HepG2 (cell line): ENCODE results near the gene NEAT1. TPM values are rescaled to one million over a fixed set of nuclear protein-coding genes. Genes with fewer than 3 reads are reported as not detected.

Source experiments
- ATAC-seq: fragments of 200-7000 bp; cut with Tn5 transposase; 3 replicates; pipeline ENCODE4 v1.9.1; 2020; ENCODE audit warnings: mild to moderate bottlenecking, moderate library complexity
- BruUV-seq: library from RNA; stranded (reverse); fragments of 400-500 nt; replicated peaks from 2 replicates; lab custom pipeline; 2021; lab: Mats Ljungman, UMichigan
- CTCF ChIA-PET: fragments of 300-600 bp; formaldehyde crosslinking; extraction: SDS; loops from one replicate; lab custom pipeline; 2021; ENCODE audit warnings: low total read pairs, inconsistent platforms, low intra/inter-chr PET ratio; lab: Yijun Ruan, JAX
- POLR2A ChIA-PET: fragments of 350-600 bp; sonication (Branson Sonifier 250); formaldehyde crosslinking; loops from one replicate; lab custom pipeline; 2020; ENCODE audit warnings: antibody characterized with exemption, inconsistent platforms; lab: Yijun Ruan, JAX
- DNase-seq: peaks from one replicate; pipeline ENCODE4 v3.0.0-alpha.2; 2015; ENCODE audit warnings: low spot score
- FAIRE-seq: peaks from 3 replicates; lab custom pipeline; 2011; peaks lifted over from hg19 to GRCh38; lab: Jason Lieb, UNC
- H2AFZ ChIP-seq: one replicate; pipeline ENCODE4 v1.6.1; 2011; ENCODE audit warnings: low read length, inconsistent platforms
- H3K27ac ChIP-seq: fragments of 300-600 bp; 3 replicates; pipeline ENCODE4 v1.8.0; 2011; ENCODE audit warnings: mixed run types, mild to moderate bottlenecking, mixed read lengths, low read length, inconsistent platforms; ENCODE audit not compliant: insufficient read depth; ENCODE audit errors: extremely low read length
- H3K27me3 ChIP-seq, 2 experiments: fragments of 200-600 bp in 1 of 2; 2 replicates in 1 of 2; 3 replicates in 1 of 2; pipeline versions ENCODE4 v1.6.0 to v1.8.0; 2011; ENCODE audit warnings: low read length in 2 of 2, mild to moderate bottlenecking in 2 of 2, moderate library complexity in 2 of 2, inconsistent platforms in 1 of 2; ENCODE audit not compliant: insufficient read depth in 2 of 2, control insufficient read depth in 1 of 2
- H3K36me3 ChIP-seq, 2 experiments: fragments of 200-600 bp in 1 of 2; replicated peaks in 1 of 2; 2 replicates in 1 of 2; 3 replicates in 1 of 2; pipeline versions ENCODE4 v1.5.1 to v1.8.0; 2011; ENCODE audit warnings: low read length in 2 of 2, inconsistent platforms in 1 of 2; ENCODE audit not compliant: insufficient read depth in 2 of 2, control insufficient read depth in 1 of 2
- H3K4me1 ChIP-seq: 2 replicates; pipeline ENCODE4 v1.5.1; 2012; ENCODE audit warnings: low read length, inconsistent platforms; ENCODE audit not compliant: insufficient read depth
- H3K4me2 ChIP-seq: 2 replicates; pipeline ENCODE4 v1.6.0; 2011; ENCODE audit warnings: low read depth, low read length, inconsistent platforms
- H3K4me3 ChIP-seq, 3 experiments: fragments of 200-600 bp in 1 of 3; sonication (generic), shearing (Covaris generic) in 1 of 3; replicated peaks in 1 of 3; 2 replicates each; pipeline ENCODE4 v1.5.1; 2011 to 2016; ENCODE audit warnings: low read length in 3 of 3, inconsistent platforms in 2 of 3, low read depth in 2 of 3, mild to moderate bottlenecking in 2 of 3, control low read depth in 1 of 3, mixed read lengths in 1 of 3; ENCODE audit not compliant: insufficient read depth in 1 of 3
- H3K79me2 ChIP-seq: one replicate; pipeline ENCODE4 v1.6.1; 2011; ENCODE audit warnings: low read length, inconsistent platforms; ENCODE audit not compliant: insufficient read depth
- H3K9ac ChIP-seq: 2 replicates; pipeline ENCODE4 v1.6.0; 2011; ENCODE audit warnings: mild to moderate bottlenecking, low read depth, low read length, inconsistent platforms; ENCODE audit not compliant: insufficient read depth
- H3K9me3 ChIP-seq: 2 replicates; pipeline ENCODE4 v1.5.1; 2012; ENCODE audit warnings: mild to moderate bottlenecking, low read length
- H4K20me1 ChIP-seq: 2 replicates; pipeline ENCODE4 v1.6.0; 2011; ENCODE audit warnings: inconsistent platforms, mild to moderate bottlenecking, low read length, moderate library complexity; ENCODE audit not compliant: insufficient read depth
- ELF1 ChIP-seq: sonication (generic); formaldehyde crosslinking; IDR thresholded peaks from 2 replicates; pipeline ENCODE4 v1.4.0; 2020; ENCODE audit warnings: missing genetic modification reagents
- FOSL1 ChIP-seq: sonication (generic); formaldehyde crosslinking; IDR thresholded peaks from 2 replicates; pipeline ENCODE4 v1.9.0; 2021; ENCODE audit warnings: missing genetic modification reagents, borderline replicate concordance
- FOXC1 ChIP-seq: sonication (generic); formaldehyde crosslinking; IDR thresholded peaks from 2 replicates; pipeline ENCODE4 v1.8.0; 2022; ENCODE audit warnings: mild to moderate bottlenecking, missing genetic modification reagents, borderline replicate concordance
- GMEB1 ChIP-seq: sonication (generic); formaldehyde crosslinking; IDR thresholded peaks from 2 replicates; pipeline ENCODE4 v1.5.1; 2020; ENCODE audit warnings: missing genetic modification reagents, mild to moderate bottlenecking, borderline replicate concordance
- GPN1 ChIP-seq: sonication (generic); formaldehyde crosslinking; IDR thresholded peaks from 2 replicates; pipeline ENCODE4 v1.5.1; 2020; ENCODE audit warnings: missing genetic modification reagents, borderline replicate concordance
- HNRNPLL ChIP-seq: fragments of 200-400 bp; formaldehyde crosslinking; IDR thresholded peaks from 2 replicates; pipeline ENCODE4 v1.6.1; 2017; ENCODE audit warnings: mild to moderate bottlenecking, low read depth, low read length; ENCODE audit not compliant: poor library complexity, severe bottlenecking
- JUN ChIP-seq: sonication (generic); formaldehyde crosslinking; IDR thresholded peaks from 2 replicates; pipeline ENCODE4 v1.4.0; 2020; ENCODE audit warnings: mild to moderate bottlenecking, missing genetic modification reagents
- KAT8 ChIP-seq: IDR thresholded peaks from 2 replicates; pipeline ENCODE4 v1.6.1; 2016; ENCODE audit warnings: missing genetic modification reagents, missing compliant biosample characterization
- KLF15 ChIP-seq: sonication (generic); formaldehyde crosslinking; IDR thresholded peaks from 2 replicates; pipeline ENCODE4 v1.8.1; 2023; ENCODE audit warnings: borderline replicate concordance, mild to moderate bottlenecking, inconsistent platforms, missing genetic modification reagents, mixed read lengths
- NR2F6 ChIP-seq, 2 experiments: IDR thresholded peaks; 2 replicates each; pipeline ENCODE4 v1.6.1; 2016; ENCODE audit warnings: antibody characterized with exemption in 1 of 2, mild to moderate bottlenecking in 1 of 2
- RARA ChIP-seq: IDR thresholded peaks from 2 replicates; pipeline ENCODE4 v1.6.1; 2016; ENCODE audit warnings: missing genetic modification reagents, missing compliant biosample characterization
- RBFOX2 ChIP-seq: fragments of 200-400 bp; formaldehyde crosslinking; IDR thresholded peaks from 2 replicates; pipeline ENCODE4 v1.6.1; 2017; ENCODE audit warnings: low read depth, mild to moderate bottlenecking, low read length
- SAP130 ChIP-seq: IDR thresholded peaks from 2 replicates; pipeline ENCODE4 v1.6.1; 2016; ENCODE audit warnings: low read depth
- SOX13 ChIP-seq, 3 experiments: fragments of 450-650 bp in 1 of 3; sonication (generic) in 1 of 3; formaldehyde crosslinking in 1 of 3; IDR thresholded peaks in 2 of 3; conservative IDR thresholded peaks in 1 of 3; 2 replicates each; pipeline versions ENCODE4 v1.5.0 to v1.6.1; 2016 to 2020; ENCODE audit warnings: antibody characterized with exemption in 1 of 3, mild to moderate bottlenecking in 1 of 3, missing compliant biosample characterization in 1 of 3, missing genetic modification reagents in 1 of 3, moderate library complexity in 1 of 3
- SP140L ChIP-seq: sonication (generic); formaldehyde crosslinking; IDR thresholded peaks from 2 replicates; pipeline ENCODE4 v1.4.0; 2020; ENCODE audit warnings: missing genetic modification reagents, borderline replicate concordance
- ZC3H13 ChIP-seq: sonication (generic); formaldehyde crosslinking; IDR thresholded peaks from 2 replicates; pipeline ENCODE4 v1.8.1; 2023; ENCODE audit warnings: mild to moderate bottlenecking, missing genetic modification reagents, moderate library complexity
- ZFY ChIP-seq: sonication (generic); formaldehyde crosslinking; IDR thresholded peaks from 2 replicates; pipeline ENCODE4 v1.4.0; 2020; ENCODE audit warnings: missing genetic modification reagents
- ZNF329 ChIP-seq: sonication (generic); formaldehyde crosslinking; IDR thresholded peaks from 2 replicates; pipeline ENCODE4 v1.9.0; 2021; ENCODE audit warnings: low read depth, mild to moderate bottlenecking, missing genetic modification reagents
- ZNF350 ChIP-seq: sonication (generic); formaldehyde crosslinking; IDR thresholded peaks from 2 replicates; pipeline ENCODE4 v1.4.0; 2020; ENCODE audit warnings: mild to moderate bottlenecking, low read depth, missing genetic modification reagents, borderline replicate concordance
- ZNF629 ChIP-seq: sonication (generic); formaldehyde crosslinking; conservative IDR thresholded peaks from 2 replicates; pipeline ENCODE4 v1.5.0; 2020; ENCODE audit warnings: missing genetic modification reagents
- ZNF768 ChIP-seq: sonication (generic); formaldehyde crosslinking; IDR thresholded peaks from 2 replicates; pipeline ENCODE4 v1.4.0; 2020; ENCODE audit warnings: missing genetic modification reagents
- WGBS: methylation state at CpG from one replicate; pipeline ENCODE4 v1.1.6; 2017; ENCODE audit warnings: low lambda C conversion rate; 5-methylcytosine and 5-hydroxymethylcytosine counted together
- in situ Hi-C: cut with HindIII; loops from 2 replicates; pipeline ENCODE4 v1.10.0; 2017; ENCODE audit warnings: low pct_unique_long_range_greater_than_20kb; ENCODE audit not compliant: extremely low pct_ligation_motif_present
- intact Hi-C: fragments of 100-400 bp; cut with micrococcal nuclease; formaldehyde crosslinking; loops from one replicate; pipeline ENCODE4 v1.10.0; 2022; ENCODE audit not compliant: unreplicated experiment
- polyA plus RNA-seq, 8 experiments: library from polyadenylated mRNA; depleted of rRNA in 3 of 8; stranded (reverse) in 7 of 8; unstranded in 1 of 8; fragments of >200 nt; fragmentation: Illumina TruSeq in 4 of 8; extraction: Trizol in 4 of 8; gene quantifications; 2 replicates each; pipeline versions ENCODE4 v1.2.1 to v1.2.3, GENCODE V29; 2011 to 2016; ENCODE audit warnings: low read depth in 4 of 8, missing spikeins in 1 of 8, mixed read lengths in 1 of 8; ENCODE audit not compliant: insufficient read depth in 1 of 8
- total RNA-seq, 5 experiments: library from RNA; depleted of rRNA; stranded (reverse); fragments of >200 nt; fragmentation: Illumina TruSeq; extraction: Trizol; gene quantifications; 2 replicates each; pipeline ENCODE4 v1.2.3, GENCODE V29; 2016; ENCODE audit warnings: low read depth in 1 of 5
- TF ChIP-seq, protein P1 (sequence below): sonication (generic); formaldehyde crosslinking; IDR thresholded peaks from 2 replicates; pipeline ENCODE4 v1.9.0; 2021; ENCODE audit warnings: missing genetic modification reagents, mild to moderate bottlenecking, borderline replicate concordance

NEAT1 gene
- total and polyA plus RNA-seq, 2 of the 13 experiments (the other 11 are each of a cell fraction or from before 2014, with no cell fraction given) = 20.5 to 41.2 TPM

DNA sequence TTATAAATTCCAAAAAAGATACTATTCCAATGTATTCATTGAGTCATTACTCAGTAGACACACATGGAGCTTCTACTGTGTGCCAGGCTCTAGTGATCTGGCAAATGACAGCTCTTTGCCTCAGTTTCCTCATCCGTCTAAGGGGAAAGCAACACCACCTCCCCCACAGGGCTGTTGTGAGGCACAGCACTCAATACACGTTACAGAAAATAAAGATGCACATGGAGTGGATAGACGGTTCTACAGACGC is 69.7 kb downstream of the NEAT1 start:
- CTCF ChIA-PET = no interaction called here
- H2AFZ ChIP-seq = no peak overlapping the region

DNA sequence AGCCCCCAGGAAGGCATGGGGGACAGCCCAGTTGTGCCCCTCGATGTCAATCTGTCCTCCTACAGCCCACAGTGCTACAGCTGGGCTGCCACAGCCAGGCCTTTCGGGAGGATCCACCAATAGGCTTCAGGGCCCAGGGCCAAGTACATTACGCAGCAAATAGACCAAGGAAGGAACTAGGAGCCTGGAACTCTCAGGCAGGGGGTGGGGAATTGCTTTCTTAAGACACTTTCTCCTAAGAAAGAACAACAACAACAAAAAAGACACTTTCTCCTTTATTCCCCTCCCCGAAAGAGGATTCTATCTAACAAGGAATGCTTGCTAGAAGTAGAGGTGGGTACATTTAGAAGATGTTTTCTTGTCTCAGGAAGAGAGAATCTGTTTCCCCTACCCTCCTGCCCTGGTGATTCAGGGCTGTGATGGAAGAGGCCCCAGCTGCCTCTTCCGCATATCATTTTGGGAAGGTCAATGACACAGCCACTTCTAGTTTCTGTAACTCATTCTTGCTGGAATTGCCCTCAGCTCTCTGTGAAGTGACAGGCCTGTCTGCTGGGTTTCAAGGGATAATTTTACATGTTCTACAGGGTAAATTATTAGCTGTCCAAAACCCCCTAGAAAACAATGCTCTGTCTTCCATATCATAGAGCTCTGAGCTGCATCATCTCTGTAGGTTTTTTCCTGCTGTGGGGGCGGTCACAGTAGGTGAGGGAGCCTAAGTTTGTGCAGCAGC is 70.2 kb downstream of the NEAT1 start:
- intact Hi-C loops = no loop called here
- Histone ChIP-seq H3K4me1 (peaks cover 83% of the 10 kb centered on the region), H3K9me3 (no peaks in the 10 kb centered on the region), H3K27ac (peak overlapping the region; percentile 23), H3K9ac (peak overlapping the region; percentile 49), H3K36me3 (no peaks in the 10 kb centered on the region), H3K4me2 (peak overlapping the region; percentile 86), H2AFZ (no peak overlapping the region), H3K79me2 (peaks cover 6% of the 10 kb centered on the region), H3K4me3 (peak overlapping the region; percentile 22 to 55 (median 41); a peak in 5 of 6 replicates), H4K20me1 (no peaks in the 10 kb centered on the region), H3K27me3 (no peaks in the 10 kb centered on the region; a peak in 1 of 5 replicates)
- 19% methylated on average over 6 of the region's 6 CpGs for WGBS
- ChIA-PET CTCF (no interaction called here), POLR2A (interaction anchor here (1.1 to 27.3 kb wide), 9 partner anchors 8 to 135 kb away, joined by 3 to 1590 read pairs (median 13); partner anchors contain the start of genes MALAT1 and NEAT1)
- BruUV-seq = no TSS peak
- no peak for ATAC-seq
- no peak for FAIRE-seq
- DNase-seq = no peak
- in situ Hi-C loops = no loop called here
- TF ChIP-seq, protein P1, sequence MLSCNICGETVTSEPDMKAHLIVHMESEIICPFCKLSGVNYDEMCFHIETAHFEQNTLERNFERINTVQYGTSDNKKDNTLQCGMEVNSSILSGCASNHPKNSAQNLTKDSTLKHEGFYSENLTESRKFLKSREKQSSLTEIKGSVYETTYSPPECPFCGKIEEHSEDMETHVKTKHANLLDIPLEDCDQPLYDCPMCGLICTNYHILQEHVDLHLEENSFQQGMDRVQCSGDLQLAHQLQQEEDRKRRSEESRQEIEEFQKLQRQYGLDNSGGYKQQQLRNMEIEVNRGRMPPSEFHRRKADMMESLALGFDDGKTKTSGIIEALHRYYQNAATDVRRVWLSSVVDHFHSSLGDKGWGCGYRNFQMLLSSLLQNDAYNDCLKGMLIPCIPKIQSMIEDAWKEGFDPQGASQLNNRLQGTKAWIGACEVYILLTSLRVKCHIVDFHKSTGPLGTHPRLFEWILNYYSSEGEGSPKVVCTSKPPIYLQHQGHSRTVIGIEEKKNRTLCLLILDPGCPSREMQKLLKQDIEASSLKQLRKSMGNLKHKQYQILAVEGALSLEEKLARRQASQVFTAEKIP = no peak
- TF ChIP-seq SAP130 (CRISPR knock-in tag) (peak; percentile 59; the same call in 1 of the 2 replicates), KAT8 (CRISPR knock-in tag) (0 out of 2 replicates have a peak, but pooled peaks have one; percentile 10), ZNF350 (CRISPR knock-in tag) (0 out of 2 replicates have a peak, but pooled peaks have one; percentile 7), GMEB1 (no peak), HNRNPLL (no peak), ELF1 (CRISPR knock-in tag) (peak; percentile 48), ZNF329 (no peak), NR2F6 (IDR thresholded peaks at IDR 0.05) (0 out of 2 replicates have a peak, but pooled peaks have one; percentile 6), NR2F6 (CRISPR knock-in tag; IDR thresholded peaks at IDR 0.05) (peak; percentile 10; the same call in 1 of the 2 replicates)

More for the DNA sequence above, 69.7 kb downstream of the NEAT1 start:
- no TSS peak for BruUV-seq
- TF ChIP-seq FOSL1 (CRISPR knock-in tag) (no peak), RARA (CRISPR knock-in tag) (no peak), FOXC1 (CRISPR knock-in tag) (no peak), ZNF768 (CRISPR knock-in tag) (no peak), GPN1 (CRISPR knock-in tag) (no peak), RBFOX2 (0 out of 2 replicates have a peak, but pooled peaks have one; percentile 2), JUN (no peak), KLF15 (no peak), ZC3H13 (CRISPR knock-in tag) (no peak), ZFY (CRISPR knock-in tag) (0 out of 2 replicates have a peak, but pooled peaks have one; percentile 7), ZNF629 (CRISPR knock-in tag) (peak; percentile 45), SP140L (CRISPR knock-in tag) (no peak), SOX13 (IDR thresholded peaks at IDR 0.05) (no peak), SOX13 (CRISPR knock-in tag; conservative IDR thresholded peaks at IDR 0.05 in 1 of 2, IDR thresholded peaks at IDR 0.05 in 1 of 2) (no peak)
- peak overlapping the region; percentile 86 for H3K4me2 ChIP-seq
- 29% methylated on average over 3 of the region's 4 CpGs for WGBS
- no peaks in the 10 kb centered on the region for H3K36me3 ChIP-seq
- H4K20me1 ChIP-seq = no peaks in the 10 kb centered on the region
- no peaks in the 10 kb centered on the region for H3K9me3 ChIP-seq
- no peak for FAIRE-seq
- H3K27ac ChIP-seq = no peak overlapping the region
- peak overlapping the region; percentile 49 for H3K9ac ChIP-seq
- ATAC-seq = no peak
- DNase-seq = no peak
- H3K27me3 ChIP-seq = no peaks in the 10 kb centered on the region
- peaks cover 4% of the 10 kb centered on the region for H3K79me2 ChIP-seq
- H3K4me3 ChIP-seq = peak overlapping the region in 1 of 3 experiments; percentile 55; a peak in 2 of 6 replicates
- peaks cover 86% of the 10 kb centered on the region for H3K4me1 ChIP-seq
- intact Hi-C loops (no loop called here), in situ Hi-C loops (no loop called here)
- POLR2A ChIA-PET = interaction anchor here (1.2 to 27.3 kb wide), 9 partner anchors 11 to 159 kb away, joined by 3 to 1590 read pairs (median 13); partner anchors contain the start of genes DPF2, MALAT1 and NEAT1
